Fibroblast of lung (primary cell): ENCODE measurements around the gene MAJIN. TPM values are rescaled to one million over a fixed set of nuclear protein-coding genes. Genes with fewer than 3 reads are reported as not detected.

Experiments
- DNase-seq, 2 donors: peaks; one replicate each; pipeline versions ENCODE4 v3.0.0 to v3.0.0-alpha.2; 2010; ENCODE audit warnings: low read depth in 2 of 2
- H2AFZ ChIP-seq: 2 replicates; pipeline ENCODE4 v1.5.1; 2012; ENCODE audit warnings: low read length, control low read depth, inconsistent platforms
- H3K27ac ChIP-seq: 2 replicates; pipeline ENCODE4 v1.5.1; 2011; ENCODE audit warnings: low read length, control low read depth; ENCODE audit not compliant: insufficient read depth
- H3K27me3 ChIP-seq: 2 replicates; pipeline ENCODE4 v1.5.1; 2011; ENCODE audit warnings: mild to moderate bottlenecking, low read length; ENCODE audit not compliant: control insufficient read depth, insufficient read depth
- H3K36me3 ChIP-seq: 2 replicates; pipeline ENCODE4 v1.5.1; 2011; ENCODE audit warnings: low read length; ENCODE audit not compliant: control insufficient read depth, insufficient read depth
- H3K4me1 ChIP-seq: 2 replicates; pipeline ENCODE4 v1.5.1; 2011; ENCODE audit warnings: low read length; ENCODE audit not compliant: control insufficient read depth, insufficient read depth; ENCODE audit errors: extremely low read depth
- H3K4me2 ChIP-seq: 2 replicates; pipeline ENCODE4 v1.5.1; 2011; ENCODE audit warnings: low read length, control low read depth; ENCODE audit not compliant: insufficient read depth; ENCODE audit errors: extremely low read depth
- H3K4me3 ChIP-seq, 4 experiments: fragments of 200-600 bp in 1 of 4; sonication (generic) in 1 of 4; replicated peaks in 1 of 4; 2 replicates each; pipeline ENCODE4 v1.5.1; 2011 to 2016; ENCODE audit warnings: low read length in 4 of 4, low read depth in 3 of 4, mild to moderate bottlenecking in 3 of 4, control low read depth in 2 of 4, inconsistent platforms in 1 of 4, mixed read lengths in 1 of 4; ENCODE audit not compliant: insufficient read depth in 1 of 4; ENCODE audit errors: control extremely low read depth in 1 of 4
- H3K79me2 ChIP-seq: 2 replicates; pipeline ENCODE4 v1.5.1; 2012; ENCODE audit warnings: mild to moderate bottlenecking, low read length, inconsistent platforms; ENCODE audit not compliant: control insufficient read depth, insufficient read depth
- H3K9ac ChIP-seq: 2 replicates; pipeline ENCODE4 v1.5.1; 2011; ENCODE audit warnings: mild to moderate bottlenecking, low read length, control low read depth; ENCODE audit not compliant: insufficient read depth
- H3K9me3 ChIP-seq: 2 replicates; pipeline ENCODE4 v1.5.1; 2012; ENCODE audit warnings: low read depth, low read length; ENCODE audit not compliant: control insufficient read depth, insufficient read depth
- H4K20me1 ChIP-seq: 2 replicates; pipeline ENCODE4 v1.5.1; 2011; ENCODE audit warnings: low read length; ENCODE audit not compliant: control insufficient read depth, insufficient read depth; ENCODE audit errors: extremely low read depth
- CTCF ChIP-seq, 2 donors: IDR thresholded peaks in 1 of 2; conservative IDR thresholded peaks in 1 of 2; 1 replicate in 1 of 2; 2 replicates in 1 of 2; pipeline ENCODE4 v1.5.1; 2011 to 2012; ENCODE audit warnings: low read length in 2 of 2, control low read depth in 1 of 2, inconsistent platforms in 1 of 2, low read depth in 1 of 2, mild to moderate bottlenecking in 1 of 2
- EZH2 ChIP-seq: IDR thresholded peaks from 2 replicates; pipeline ENCODE4 v1.5.1; 2012; ENCODE audit warnings: low read length, control low read depth, mild to moderate bottlenecking; ENCODE audit errors: missing control alignments
- polyA plus RNA-seq, 2 donors: library from polyadenylated mRNA; depleted of rRNA in 1 of 2; stranded (reverse) in 1 of 2; unstranded in 1 of 2; fragments of >200 nt; gene quantifications; 2 replicates each; pipeline ENCODE4 v1.2.1, GENCODE V29; 2011 to 2012; ENCODE audit warnings: missing spikeins in 1 of 2
- total RNA-seq: library from RNA; depleted of rRNA; stranded (reverse); fragments of >200 nt; gene quantifications from 2 replicates; pipeline ENCODE4 v1.2.1, GENCODE V29; 2014

Gene MAJIN
- total and polyA plus RNA-seq, 2 donors (not counting 1 experiment from before 2014, with no cell fraction given) = not detected

- TF ChIP-seq EZH2 (no peak), CTCF (conservative IDR thresholded peaks at IDR 0.05 in 1 of 2, IDR thresholded peaks at IDR 0.05 in 1 of 2; ENCODE audit: low read depth in 1 of 2, low read length in 2 of 2) (no peak)
- no peak overlapping the region for H3K27ac ChIP-seq
These were observed 77.0 kb downstream of the MAJIN start for GRCh38 chr11:64894812-64895452.

GRCh38 chr11:64894070-64894811 is 77.7 kb downstream of the MAJIN start:
- Histone ChIP-seq H3K79me2 (no peaks in the 10 kb centered on the region), H3K9me3 (no peaks in the 10 kb centered on the region), H3K27me3 (no peaks in the 10 kb centered on the region), H3K4me2 (no peak overlapping the region), H3K4me1 (no peaks in the 10 kb centered on the region), H3K4me3 (no peak overlapping the region), H2AFZ (no peak overlapping the region), H4K20me1 (no peaks in the 10 kb centered on the region), H3K9ac (no peak overlapping the region), H3K36me3 (peaks cover 8% of the 10 kb centered on the region), H3K27ac (no peak overlapping the region)
- TF ChIP-seq EZH2 (no peak), CTCF (conservative IDR thresholded peaks at IDR 0.05 in 1 of 2, IDR thresholded peaks at IDR 0.05 in 1 of 2; ENCODE audit: low read depth in 1 of 2, low read length in 2 of 2) (peak; percentile 75 to 88)
- DNase-seq = peak; percentile 34 to 69

More at GRCh38 chr11:64894812-64895452, 77.0 kb downstream of the MAJIN start:
- H3K9me3 ChIP-seq = no peaks in the 10 kb centered on the region
- H2AFZ ChIP-seq = no peak overlapping the region
- no peaks in the 10 kb centered on the region for H4K20me1 ChIP-seq
- H3K4me1 ChIP-seq = no peaks in the 10 kb centered on the region
- no peak overlapping the region for H3K4me2 ChIP-seq
- H3K79me2 ChIP-seq = no peaks in the 10 kb centered on the region
- H3K36me3 ChIP-seq = peaks cover 8% of the 10 kb centered on the region
- no peak overlapping the region for H3K9ac ChIP-seq
- no peaks in the 10 kb centered on the region for H3K27me3 ChIP-seq
- no peak for DNase-seq
- no peak overlapping the region for H3K4me3 ChIP-seq

GRCh38 chr11:64893194-64894069 is 78.5 kb downstream of the MAJIN start:
- TF ChIP-seq CTCF (conservative IDR thresholded peaks at IDR 0.05 in 1 of 2, IDR thresholded peaks at IDR 0.05 in 1 of 2; ENCODE audit: low read depth in 1 of 2, low read length in 2 of 2) (no peak), EZH2 (no peak)
- Histone ChIP-seq H3K27ac (no peak overlapping the region), H3K27me3 (no peaks in the 10 kb centered on the region), H3K4me1 (no peaks in the 10 kb centered on the region), H3K79me2 (no peaks in the 10 kb centered on the region), H3K4me3 (no peak overlapping the region), H3K36me3 (peaks cover 8% of the 10 kb centered on the region), H3K9ac (no peak overlapping the region), H2AFZ (no peak overlapping the region), H4K20me1 (no peaks in the 10 kb centered on the region), H3K4me2 (no peak overlapping the region), H3K9me3 (no peaks in the 10 kb centered on the region)
- no peak for DNase-seq
